HEK293T (cell line): Measurements from ENCODE around the gene TNS3.

Source experiments
- BHLHE40 ChIP-seq: fragments of 450-650 bp; IDR thresholded peaks from 2 replicates; pipeline ENCODE4 v1.6.1; 2016; ENCODE audit warnings: mild to moderate bottlenecking, moderate library complexity, borderline replicate concordance
- CTBP1 ChIP-seq: fragments of 450-650 bp; IDR thresholded peaks from 2 replicates; pipeline ENCODE4 v1.6.1; 2016; ENCODE audit warnings: borderline replicate concordance
- FOXM1 ChIP-seq: fragments of 450-650 bp; IDR thresholded peaks from 2 replicates; pipeline ENCODE4 v1.6.1; 2017; ENCODE audit warnings: mild to moderate bottlenecking, borderline replicate concordance
- PKNOX1 ChIP-seq: fragments of 450-650 bp; IDR thresholded peaks from 2 replicates; pipeline ENCODE4 v1.6.1; 2016

GRCh38 chr7:47580811-47581331 is 1.0 kb downstream of the TNS3 start:
- TF ChIP-seq FOXM1 (no peak), PKNOX1 (no peak), CTBP1 (no peak), BHLHE40 (no peak)
